ENCODE results near the gene OXCT1.

GRCh38 chr5:41728281-41728680 is 141.9 kb downstream of the OXCT1 start:
- no peak for TF ChIP-seq POLR2A (IDR thresholded peaks at IDR 0.05)
- TF ChIP-seq, protein P1, sequence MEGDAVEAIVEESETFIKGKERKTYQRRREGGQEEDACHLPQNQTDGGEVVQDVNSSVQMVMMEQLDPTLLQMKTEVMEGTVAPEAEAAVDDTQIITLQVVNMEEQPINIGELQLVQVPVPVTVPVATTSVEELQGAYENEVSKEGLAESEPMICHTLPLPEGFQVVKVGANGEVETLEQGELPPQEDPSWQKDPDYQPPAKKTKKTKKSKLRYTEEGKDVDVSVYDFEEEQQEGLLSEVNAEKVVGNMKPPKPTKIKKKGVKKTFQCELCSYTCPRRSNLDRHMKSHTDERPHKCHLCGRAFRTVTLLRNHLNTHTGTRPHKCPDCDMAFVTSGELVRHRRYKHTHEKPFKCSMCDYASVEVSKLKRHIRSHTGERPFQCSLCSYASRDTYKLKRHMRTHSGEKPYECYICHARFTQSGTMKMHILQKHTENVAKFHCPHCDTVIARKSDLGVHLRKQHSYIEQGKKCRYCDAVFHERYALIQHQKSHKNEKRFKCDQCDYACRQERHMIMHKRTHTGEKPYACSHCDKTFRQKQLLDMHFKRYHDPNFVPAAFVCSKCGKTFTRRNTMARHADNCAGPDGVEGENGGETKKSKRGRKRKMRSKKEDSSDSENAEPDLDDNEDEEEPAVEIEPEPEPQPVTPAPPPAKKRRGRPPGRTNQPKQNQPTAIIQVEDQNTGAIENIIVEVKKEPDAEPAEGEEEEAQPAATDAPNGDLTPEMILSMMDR (IDR thresholded peaks at IDR 0.05), result no peak
